Left ventricle myocardium superior (tissue), 1 donor: Measurements from ENCODE around the gene HIPK4. TPM values are rescaled to one million over a fixed set of nuclear protein-coding genes. Genes with fewer than 3 reads are reported as not detected.
"Not testable (repeated sequence)": the region's sequence is repeated elsewhere in the genome, so short reads cannot be mapped to it uniquely, and the experiment has no call there.

Experiments used
- ATAC-seq: fragments of 200-7000 bp; cut with Tn5 transposase; one replicate; pipeline ENCODE4 v1.9.1; 2020; ENCODE audit warnings: mild to moderate bottlenecking, moderate library complexity
- DNase-seq: peaks from one replicate; pipeline ENCODE4 v3.0.0-alpha.2; 2020
- intact Hi-C: fragments of 100-400 bp; cut with micrococcal nuclease; formaldehyde crosslinking; loops from one replicate; pipeline ENCODE4 v1.11.0; 2022
- total RNA-seq: library from RNA; stranded (reverse); fragmentation: NEBNext Ultra II Directional; extraction: Animal tissue kit (Norgen Biotek cat#: 25700); gene quantifications from one replicate; pipeline ENCODE4 v1.2.1, GENCODE V29; 2021
- donor health status: DM: no; HTN: yes; CAD: no; lungs with severe emphysema.

HIPK4 gene
- total RNA-seq, 1 donor from 2014 or later: not detected

GRCh38 chr19:40370997-40371801 is 18.8 kb downstream of the HIPK4 start:
- ATAC-seq (no peak), DNase-seq (no peak)
- intact Hi-C loops: no loop called here

GRCh38 chr19:40370253-40370652 is 19.7 kb downstream of the HIPK4 start:
- intact Hi-C loops, DNase-seq, ATAC-seq: not testable (repeated sequence)

- ATAC-seq (no peak), DNase-seq (no peak)
- intact Hi-C loops: no loop called here
Measured at GRCh38 chr19:40369797-40370196, 20.2 kb downstream of the HIPK4 start.

GRCh38 chr19:40367577-40368434 is 22.2 kb downstream of the HIPK4 start:
- DNase-seq: no peak
- intact Hi-C loops: no loop called here
- no peak for ATAC-seq

- DNase-seq (no peak), ATAC-seq (no peak)
- intact Hi-C loops: no loop called here
Measured at GRCh38 chr19:40366697-40367561, 23.1 kb downstream of the HIPK4 start.

GRCh38 chr19:40365613-40366401 is 24.2 kb downstream of the HIPK4 start:
- intact Hi-C loops: no loop called here
- peak; percentile 80 for ATAC-seq
- peak; percentile 79 for DNase-seq

GRCh38 chr19:40365010-40365409 is 25.0 kb downstream of the HIPK4 start:
- DNase-seq (no peak), ATAC-seq (no peak)
- intact Hi-C loops: no loop called here

- DNase-seq: no peak
- no peak for ATAC-seq
- intact Hi-C loops: no loop called here
Measured at GRCh38 chr19:40363069-40363468, 26.9 kb downstream of the HIPK4 start.

GRCh38 chr19:40362160-40362559 is 27.8 kb downstream of the HIPK4 start:
- intact Hi-C loops: no loop called here
- DNase-seq: no peak

GRCh38 chr19:40360708-40361241 is 29.2 kb downstream of the HIPK4 start:
- ATAC-seq (peak; percentile 26), DNase-seq (no peak)
- intact Hi-C loops: no loop called here

More at GRCh38 chr19:40362160-40362559, 27.8 kb downstream of the HIPK4 start:
- ATAC-seq: no peak

- intact Hi-C loops: no loop called here
- ATAC-seq (no peak), DNase-seq (no peak)
Measured at GRCh38 chr19:40360020-40360707, 29.8 kb downstream of the HIPK4 start.

GRCh38 chr19:40358773-40359172 is 31.2 kb downstream of the HIPK4 start:
- no peak for DNase-seq
- intact Hi-C loops: no loop called here
- ATAC-seq: peak; percentile 39

GRCh38 chr19:40357640-40358039 is 32.3 kb downstream of the HIPK4 start:
- intact Hi-C loops: no loop called here
- no peak for ATAC-seq
- DNase-seq: no peak

GRCh38 chr19:40356681-40357595 is 33.0 kb downstream of the HIPK4 start:
- ATAC-seq (no peak), DNase-seq (no peak)
- intact Hi-C loops: no loop called here

GRCh38 chr19:40355975-40356680 is 33.9 kb downstream of the HIPK4 start:
- DNase-seq: no peak
- intact Hi-C loops: no loop called here

GRCh38 chr19:40348961-40349507 is 40.9 kb downstream of the HIPK4 start:
- intact Hi-C loops: no loop called here
- DNase-seq (no peak), ATAC-seq (no peak)

More at GRCh38 chr19:40355975-40356680, 33.9 kb downstream of the HIPK4 start:
- no peak for ATAC-seq
